Measurements from ENCODE around the gene CES2.

CES2 gene

GRCh38 chr16:66913711-66914110 is 21.6 kb upstream of the CES2 start:
- Histone ChIP-seq H3K9me3 (ENCODE audit: control insufficient read depth, insufficient read depth, low read depth, low read length) (no peaks in the 10 kb centered on the region), H3K36me3 (ENCODE audit: control insufficient read depth in 2 of 2, insufficient read depth in 1 of 2, low read length in 2 of 2) (no peaks in the 10 kb centered on the region), H3K27ac (ENCODE audit: extremely low read depth, low read depth, low read length) (no peak overlapping the region), H3K4me3 (ENCODE audit: low read depth, low read length) (no peak overlapping the region), H3K4me1 (ENCODE audit: control insufficient read depth, insufficient read depth, low read length) (no peaks in the 10 kb centered on the region)
- ChIA-PET CTCF (no interaction called here), POLR2A (interaction anchor here (0.8 kb wide), 1 partner anchor 9 kb away, joined by 3 read pairs; no protein-coding TSS in a partner anchor)
- no peak for TF ChIP-seq REST (tag by site-specific recombination; IDR thresholded peaks at IDR 0.05)
- TF ChIP-seq ZNF211 (tag by site-specific recombination; IDR thresholded peaks at IDR 0.05; ENCODE audit: low read depth): no peak
- no peak for TF ChIP-seq ZNF426 (tag by site-specific recombination; IDR thresholded peaks at IDR 0.05)
- TF ChIP-seq ZSCAN23 (tag by site-specific recombination; IDR thresholded peaks at IDR 0.05): no peak
- TF ChIP-seq TSHZ1 (tag by site-specific recombination; IDR thresholded peaks at IDR 0.05; ENCODE audit: borderline replicate concordance): no peak
- TF ChIP-seq IKZF3 (tag by site-specific recombination; IDR thresholded peaks at IDR 0.05): no peak
- TF ChIP-seq ZNF658 (tag by site-specific recombination; IDR thresholded peaks at IDR 0.05): no peak
- TF ChIP-seq ZNF302 (tag by site-specific recombination; IDR thresholded peaks at IDR 0.05; ENCODE audit: low read depth): no peak
- TF ChIP-seq SCRT1 (tag by site-specific recombination; IDR thresholded peaks at IDR 0.05; ENCODE audit: borderline replicate concordance): no peak
- TF ChIP-seq SP3 (tag by site-specific recombination; IDR thresholded peaks at IDR 0.05): no peak
- TF ChIP-seq ZBTB44 (tag by site-specific recombination; IDR thresholded peaks at IDR 0.05): no peak
- no peak for TF ChIP-seq ZSCAN5A (tag by site-specific recombination; IDR thresholded peaks at IDR 0.05)
- no peak for TF ChIP-seq ZNF580 (tag by site-specific recombination; IDR thresholded peaks at IDR 0.05)
- no peak for TF ChIP-seq PRDM10 (tag by site-specific recombination; IDR thresholded peaks at IDR 0.05)
- TF ChIP-seq ZNF433 (tag by site-specific recombination; IDR thresholded peaks at IDR 0.05; ENCODE audit: low read depth): no peak

Measured in HEK293 (cell line).